Pericardium fibroblast (primary cell): ENCODE data around the gene PPIL4. TPM values are rescaled to one million over a fixed set of nuclear protein-coding genes. Genes with fewer than 3 reads are reported as not detected.

ENCODE experiments used
- total RNA-seq: library from RNA; depleted of rRNA; stranded (reverse); fragments of >200 nt; gene quantifications from 2 replicates; pipeline ENCODE4 v1.2.3, GENCODE V29; 2015

The PPIL4 gene
- 17.9 and 23.9 TPM in 2 replicates for total RNA-seq

GRCh38 chr6:149545754-149546471 lies at the start of gene PPIL4:
PPIL4 (minus strand) TSS chr6:149546043; CDS start chr6:149546005, 38 bp downstream.

GRCh38 chr6:149565527-149566409 lies 19.9 kb upstream of the PPIL4 start, which contains the start of gene GINM1:
GINM1 (plus strand) TSS chr6:149566375; CDS start chr6:149566415, 40 bp downstream.

GRCh38 chr6:149484733-149485700 lies 60.8 kb downstream of the PPIL4 start, which contains the start of gene ZC3H12D:
ZC3H12D (minus strand) TSS chr6:149485014; CDS start chr6:149474543, 10,471 bp downstream.

Other genes with a start within 250 kb of the PPIL4 start
- gene TAB2, start 228.3 kb downstream of the PPIL4 start, total RNA-seq = 14.8 and 24.3 TPM in 2 replicates
- 3.2 TPM in 1 of 2 replicates, not detected in the other for gene SUMO4, start 145.8 kb downstream of the PPIL4 start, total RNA-seq
- 0.12 TPM in 1 of 2 replicates, not detected in the other for gene ZC3H12D, start 61.0 kb downstream of the PPIL4 start, total RNA-seq
- 42.8 and 53.8 TPM in 2 replicates for gene GINM1, start 20.3 kb upstream of the PPIL4 start, total RNA-seq
- gene KATNA1, start 102.7 kb upstream of the PPIL4 start, total RNA-seq = 16.8 and 20.1 TPM in 2 replicates
- gene LATS1, start 172.1 kb upstream of the PPIL4 start, total RNA-seq = 6.9 and 14.6 TPM in 2 replicates
- 9.2 and 13.2 TPM in 2 replicates for gene NUP43, start 200.5 kb upstream of the PPIL4 start, total RNA-seq
- gene PCMT1, start 203.7 kb upstream of the PPIL4 start, total RNA-seq = 61.8 and 88.1 TPM in 2 replicates